Naive B cell (primary cell): Measurements from ENCODE around the gene FOXN3. TPM values are rescaled to one million over a fixed set of nuclear protein-coding genes. Genes with fewer than 3 reads are reported as not detected.

Source experiments
- ATAC-seq, 2 donors: fragments of 150-1000 bp; cut with Tn5 transposase; 2 replicates each; pipeline ENCODE4 v1.10.0; 2021; ENCODE audit warnings: low read depth in 2 of 2, mild to moderate bottlenecking in 2 of 2, moderate library complexity in 2 of 2
- DNase-seq: peaks from one replicate; pipeline ENCODE4 v3.0.0; 2022
- H3K27ac Mint-ChIP-seq, 6 donors: one replicate each; pipeline ENCODE4 v1.8.0; 2020 to 2022; ENCODE audit warnings: mild to moderate bottlenecking in 6 of 6, mixed read lengths in 6 of 6, moderate library complexity in 5 of 6, inconsistent platforms in 2 of 6
- H3K27me3 Mint-ChIP-seq, 3 donors: one replicate each; pipeline ENCODE4 v1.8.0; 2021 to 2022; ENCODE audit warnings: mixed read lengths in 3 of 3, mild to moderate bottlenecking in 1 of 3
- H3K36me3 Mint-ChIP-seq, 2 donors: one replicate each; pipeline ENCODE4 v1.8.0; 2020 to 2022; ENCODE audit warnings: mixed read lengths in 2 of 2, inconsistent platforms in 1 of 2, mild to moderate bottlenecking in 1 of 2
- H3K4me1 Mint-ChIP-seq, 3 donors: one replicate each; pipeline ENCODE4 v1.8.0; 2020 to 2022; ENCODE audit warnings: mixed read lengths in 3 of 3, inconsistent platforms in 1 of 3, mild to moderate bottlenecking in 1 of 3, moderate library complexity in 1 of 3
- H3K4me3 Mint-ChIP-seq, 8 donors: one replicate each; pipeline ENCODE4 v1.8.0; 2020 to 2022; ENCODE audit warnings: mild to moderate bottlenecking in 8 of 8, mixed read lengths in 8 of 8, moderate library complexity in 8 of 8, inconsistent platforms in 2 of 8
- H3K9me3 Mint-ChIP-seq, 7 donors: one replicate each; pipeline ENCODE4 v1.8.0; 2020 to 2022; ENCODE audit warnings: mixed read lengths in 7 of 7, mild to moderate bottlenecking in 5 of 7, inconsistent platforms in 2 of 7, moderate library complexity in 1 of 7
- polyA plus RNA-seq, 6 donors: library from polyadenylated mRNA; unstranded; fragments of 300-500 nt; fragmentation: Illumina TruSeq; gene quantifications; one replicate each; pipeline ENCODE4 v1.2.3, GENCODE V29; 2021; ENCODE audit warnings: low read depth in 6 of 6

Gene FOXN3
- polyA plus RNA-seq, 6 donors from 2014 or later, result 47.8 to 77.5 (median 58.7) TPM

DNA sequence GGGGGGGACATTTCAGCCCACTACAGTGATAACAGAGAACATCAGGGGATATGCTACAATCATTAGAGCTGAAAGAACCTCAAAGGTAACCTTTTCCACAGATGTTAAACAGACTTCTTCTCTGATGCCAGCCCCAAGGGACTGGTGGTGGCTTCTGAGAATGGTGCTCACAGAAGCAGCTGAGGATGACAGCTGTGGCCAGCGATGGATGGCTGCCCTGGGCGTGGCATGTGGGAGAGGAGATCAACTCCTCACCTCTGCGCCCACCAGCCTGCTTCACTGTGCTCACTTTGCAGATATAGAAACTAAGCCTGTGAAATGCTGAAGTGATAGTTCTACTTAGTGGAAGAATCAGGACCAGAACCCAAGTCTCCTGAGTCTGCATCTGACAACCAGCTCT is 33.0 kb downstream of the FOXN3 start:
- Mint-ChIP-seq H3K36me3 (peaks cover 4 to 16% of the 10 kb centered on the region in 2 donors), H3K27me3 (no peaks in the 10 kb centered on the region), H3K4me3 (peak overlapping the region; percentile 30 to 91 (median 80)), H3K27ac (peak overlapping the region; percentile 90 to 99 (median 98)), H3K4me1 (peaks cover 62 to 83% (median 71%) of the 10 kb centered on the region in 3 donors), H3K9me3 (peaks cover 0 to 11% (median 6%) of the 10 kb centered on the region in 7 donors)
- peak; percentile 92 to 93 for ATAC-seq
- DNase-seq, result peak; percentile 93

DNA sequence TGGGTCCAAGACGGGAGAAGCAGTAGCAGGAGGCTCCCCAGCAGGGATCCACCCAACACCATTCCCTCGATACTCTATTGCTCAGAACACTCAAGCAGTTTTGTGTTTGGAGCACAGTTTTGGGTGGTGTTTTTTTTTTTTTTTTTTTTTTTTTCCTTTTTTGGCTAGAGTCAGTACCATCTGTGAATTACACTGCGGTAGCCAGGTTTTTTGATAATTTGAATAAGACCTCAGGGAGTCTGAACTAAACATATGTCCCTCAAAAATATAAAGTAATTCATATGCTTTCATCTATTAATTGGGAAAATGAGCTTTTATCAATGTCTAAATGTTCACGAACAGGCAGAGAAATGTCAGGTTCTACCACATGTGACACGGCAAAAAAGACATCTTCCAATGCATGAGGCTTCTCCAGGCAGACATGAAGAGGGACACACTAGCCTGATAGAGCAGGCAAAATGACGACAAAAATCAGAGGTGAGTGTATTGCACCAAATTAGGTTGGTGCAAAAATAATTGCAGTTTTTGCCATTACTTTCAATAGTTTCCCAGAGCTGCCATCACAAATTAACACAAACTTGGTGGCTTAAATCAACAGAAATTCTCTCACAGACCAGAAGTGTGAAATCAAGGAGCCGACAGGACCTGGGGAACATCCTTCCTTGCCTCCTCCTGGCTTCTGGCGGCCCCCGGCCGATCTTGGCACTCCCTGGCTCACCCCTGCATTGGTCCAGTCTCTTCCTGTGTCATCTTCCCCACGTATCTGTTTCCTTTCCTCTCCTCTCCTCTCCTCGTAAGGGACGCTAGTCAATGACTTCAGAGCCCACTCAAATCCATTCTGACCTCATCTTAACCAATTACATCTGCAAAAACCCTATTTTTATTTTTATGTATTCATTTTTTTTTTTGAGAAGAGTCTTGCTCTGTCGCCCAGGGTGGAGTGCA is 33.9 kb downstream of the FOXN3 start:
- peaks cover 0 to 11% (median 6%) of the 10 kb centered on the region in 7 donors for H3K9me3 Mint-ChIP-seq

GRCh38 chr14:89382487-89382886 is 34.5 kb downstream of the FOXN3 start:
- Mint-ChIP-seq H3K9me3 (peaks cover 0 to 11% (median 6%) of the 10 kb centered on the region in 7 donors), H3K27ac (peak overlapping the region; percentile 51 to 98 (median 92)), H3K4me1 (peaks cover 63 to 85% (median 73%) of the 10 kb centered on the region in 3 donors), H3K27me3 (no peaks in the 10 kb centered on the region), H3K4me3 (peak overlapping the region in 4 of 8 donors; percentile 42 to 83 (median 62)), H3K36me3 (peaks cover 7 to 16% of the 10 kb centered on the region in 2 donors)
- DNase-seq, result no peak
- no peak for ATAC-seq

More for the DNA sequence above, 33.9 kb downstream of the FOXN3 start:
- no peak for DNase-seq
- Mint-ChIP-seq H3K4me3 (peak overlapping the region; percentile 30 to 91 (median 74)), H3K4me1 (peaks cover 61 to 83% (median 73%) of the 10 kb centered on the region in 3 donors), H3K36me3 (peaks cover 3 to 16% of the 10 kb centered on the region in 2 donors), H3K27ac (peak overlapping the region; percentile 90 to 99 (median 98)), H3K27me3 (no peaks in the 10 kb centered on the region)
- peak; percentile 30 to 37 for ATAC-seq

- peaks cover 0 to 11% (median 6%) of the 10 kb centered on the region in 7 donors for H3K9me3 Mint-ChIP-seq
- peaks cover 54 to 70% (median 61%) of the 10 kb centered on the region in 3 donors for H3K4me1 Mint-ChIP-seq
- H3K36me3 Mint-ChIP-seq, result peaks cover 7 to 16% of the 10 kb centered on the region in 2 donors
- no peak for ATAC-seq
- no peak for DNase-seq
- no peaks in the 10 kb centered on the region for H3K27me3 Mint-ChIP-seq
- peak overlapping the region in 2 of 8 donors; percentile 47 to 63 for H3K4me3 Mint-ChIP-seq
- peak overlapping the region in 3 of 6 donors; percentile 38 to 65 (median 47) for H3K27ac Mint-ChIP-seq
Observed at GRCh38 chr14:89379891-89380820, 36.9 kb downstream of the FOXN3 start.

- Mint-ChIP-seq H3K36me3 (peaks cover 7 to 16% of the 10 kb centered on the region in 2 donors), H3K9me3 (peaks cover 0 to 11% (median 6%) of the 10 kb centered on the region in 7 donors), H3K27ac (peak overlapping the region in 5 of 6 donors; percentile 44 to 91 (median 78)), H3K4me3 (peak overlapping the region in 1 of 8 donors; percentile 42), H3K4me1 (peaks cover 43 to 69% (median 56%) of the 10 kb centered on the region in 3 donors), H3K27me3 (no peaks in the 10 kb centered on the region)
- ATAC-seq (no peak), DNase-seq (no peak)
Observed at GRCh38 chr14:89379006-89379405, 38.0 kb downstream of the FOXN3 start.

GRCh38 chr14:89378119-89378518 is 38.9 kb downstream of the FOXN3 start:
- Mint-ChIP-seq H3K27ac (peak overlapping the region in 5 of 6 donors; percentile 66 to 87 (median 75)), H3K4me3 (peak overlapping the region in 2 of 8 donors; percentile 9 to 35), H3K9me3 (peaks cover 0 to 10% (median 6%) of the 10 kb centered on the region in 7 donors), H3K27me3 (no peaks in the 10 kb centered on the region), H3K36me3 (peaks cover 7 to 16% of the 10 kb centered on the region in 2 donors), H3K4me1 (peaks cover 40 to 67% (median 50%) of the 10 kb centered on the region in 3 donors)
- DNase-seq (no peak), ATAC-seq (peak; percentile 89 to 96)

DNA sequence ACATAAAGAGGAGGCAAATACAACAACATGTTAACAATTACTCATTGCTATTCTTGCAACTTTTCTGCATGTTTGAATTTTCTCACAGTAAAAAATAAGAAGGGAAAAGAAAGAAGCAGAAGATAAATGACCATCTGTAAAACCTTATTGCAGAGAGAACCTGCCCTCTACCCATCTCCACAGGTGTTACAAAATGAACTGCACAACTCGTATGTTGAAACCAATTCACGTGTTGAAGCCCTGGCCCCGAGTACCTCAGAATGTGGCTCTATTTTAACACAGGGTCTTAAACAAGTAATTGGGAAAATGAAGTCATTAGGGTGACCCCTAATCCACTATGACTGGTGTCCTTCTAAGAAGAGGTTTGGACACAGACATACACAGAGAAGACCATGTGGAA is 39.5 kb downstream of the FOXN3 start:
- DNase-seq, result no peak
- Mint-ChIP-seq H3K27ac (peak overlapping the region in 5 of 6 donors; percentile 8 to 87 (median 75)), H3K9me3 (peaks cover 0 to 10% (median 6%) of the 10 kb centered on the region in 7 donors), H3K4me3 (peak overlapping the region in 1 of 8 donors; percentile 9), H3K4me1 (peaks cover 40 to 67% (median 50%) of the 10 kb centered on the region in 3 donors), H3K27me3 (no peaks in the 10 kb centered on the region), H3K36me3 (peaks cover 7 to 16% of the 10 kb centered on the region in 2 donors)
- ATAC-seq, result peak in 1 of 2 donors; percentile 26

GRCh38 chr14:89374908-89375307 is 42.1 kb downstream of the FOXN3 start:
- H3K4me3 Mint-ChIP-seq, result no peak overlapping the region
- peaks cover under 1 to 7% of the 10 kb centered on the region in 2 donors for H3K36me3 Mint-ChIP-seq
- ATAC-seq (no peak), DNase-seq (no peak)
- H3K9me3 Mint-ChIP-seq, result peaks cover 0 to 3% (median 0%) of the 10 kb centered on the region in 7 donors
- peak overlapping the region in 1 of 6 donors; percentile 95 for H3K27ac Mint-ChIP-seq
- no peaks in the 10 kb centered on the region for H3K27me3 Mint-ChIP-seq
- H3K4me1 Mint-ChIP-seq, result peaks cover 44 to 73% (median 67%) of the 10 kb centered on the region in 3 donors

GRCh38 chr14:89373185-89373584 is 43.8 kb downstream of the FOXN3 start:
- ATAC-seq (no peak), DNase-seq (no peak)
- peaks cover 0 to 4% of the 10 kb centered on the region in 2 donors for H3K36me3 Mint-ChIP-seq
- peak overlapping the region in 6 of 8 donors; percentile 30 to 74 (median 52) for H3K4me3 Mint-ChIP-seq
- peaks cover 0 to 2% (median 0%) of the 10 kb centered on the region in 7 donors for H3K9me3 Mint-ChIP-seq
- peak overlapping the region in 4 of 6 donors; percentile 34 to 95 (median 74) for H3K27ac Mint-ChIP-seq
- peaks cover 42 to 74% (median 55%) of the 10 kb centered on the region in 3 donors for H3K4me1 Mint-ChIP-seq
- no peaks in the 10 kb centered on the region for H3K27me3 Mint-ChIP-seq

DNA sequence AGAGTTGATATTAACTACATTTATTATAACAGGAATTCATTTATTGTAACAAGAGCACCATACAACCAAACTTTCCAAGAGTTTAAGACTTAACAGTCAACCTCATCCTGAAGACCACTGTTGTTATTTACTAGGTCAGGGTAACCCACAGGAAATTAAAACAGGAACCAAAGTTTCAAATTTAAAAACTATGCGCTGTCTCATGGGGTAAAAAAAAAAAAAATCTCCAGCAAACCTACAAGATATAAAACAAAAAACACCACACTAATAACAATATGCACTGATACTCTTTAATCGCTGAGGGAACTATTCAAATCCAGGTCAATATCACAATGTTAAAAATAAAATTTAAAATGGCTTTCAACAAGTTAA is 44.5 kb downstream of the FOXN3 start:
- no peak for DNase-seq
- Mint-ChIP-seq H3K27me3 (no peaks in the 10 kb centered on the region), H3K4me1 (peaks cover 39 to 71% (median 52%) of the 10 kb centered on the region in 3 donors), H3K36me3 (no peaks in the 10 kb centered on the region), H3K9me3 (peaks cover 0 to 2% (median 0%) of the 10 kb centered on the region in 7 donors), H3K4me3 (peak overlapping the region; percentile 30 to 78 (median 44)), H3K27ac (peak overlapping the region in 5 of 6 donors; percentile 6 to 95 (median 24))
- peak; percentile 30 to 48 for ATAC-seq

DNA sequence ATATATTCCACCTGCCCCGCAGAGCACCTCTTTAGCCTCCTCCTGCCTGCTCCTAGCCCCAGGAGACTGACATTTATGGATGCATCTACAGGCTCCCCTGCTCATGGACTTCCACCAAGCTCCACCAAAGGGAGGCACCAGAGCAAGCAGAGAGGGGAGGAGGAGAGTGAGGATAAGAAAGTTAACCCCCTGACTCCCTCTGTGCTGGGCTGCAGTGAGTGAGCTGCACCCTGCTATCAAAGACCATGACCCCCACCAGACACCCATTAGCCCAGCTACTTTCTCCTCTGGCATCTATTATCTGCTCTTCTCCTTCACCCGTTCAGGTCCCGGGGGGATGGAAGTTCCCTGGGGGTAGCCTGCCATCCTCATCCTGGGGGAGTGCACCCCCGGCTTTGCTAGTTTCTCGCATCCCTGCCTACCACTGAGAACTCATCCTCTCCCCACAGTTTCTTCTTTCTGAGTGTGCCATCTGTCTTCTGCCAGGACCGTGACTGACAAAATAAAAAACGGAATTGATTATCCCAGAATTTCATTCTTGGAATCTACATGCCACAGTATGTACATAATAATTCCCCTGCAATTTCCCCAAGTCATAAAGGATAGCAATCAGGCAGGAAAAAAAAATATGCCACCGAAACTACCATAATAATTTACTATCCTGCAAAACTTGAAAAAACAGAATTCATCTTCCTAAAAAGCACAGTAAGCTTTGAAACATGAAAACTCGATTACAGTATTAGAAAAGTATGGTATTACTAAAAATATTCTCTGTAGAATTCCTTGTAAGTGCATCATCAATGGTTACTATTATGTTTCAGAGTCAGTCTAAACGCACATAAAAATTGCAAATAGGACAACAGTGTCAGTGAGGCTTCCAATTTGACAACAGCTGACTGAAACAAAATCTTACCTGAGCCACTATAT is 45.2 kb downstream of the FOXN3 start:
- H3K9me3 Mint-ChIP-seq, result peaks cover 0 to 2% (median 0%) of the 10 kb centered on the region in 7 donors
- H3K4me3 Mint-ChIP-seq, result peak overlapping the region in 7 of 8 donors; percentile 30 to 87 (median 61)
- H3K27me3 Mint-ChIP-seq, result no peaks in the 10 kb centered on the region

More for the DNA sequence above, 45.2 kb downstream of the FOXN3 start:
- H3K4me1 Mint-ChIP-seq, result peaks cover 41 to 73% (median 52%) of the 10 kb centered on the region in 3 donors
- DNase-seq, result no peak
- H3K36me3 Mint-ChIP-seq, result no peaks in the 10 kb centered on the region
- no peak for ATAC-seq
- H3K27ac Mint-ChIP-seq, result peak overlapping the region; percentile 16 to 95 (median 83)
